Vagina (tissue), 2 donors: ENCODE measurements around the gene PRXL2A. TPM values are rescaled to one million over a fixed set of nuclear protein-coding genes. Genes with fewer than 3 reads are reported as not detected.
A peak's percentile ranks its signal among the peaks of the same experiment; 100 is the strongest.

ENCODE experiments used
- DNase-seq, 2 donors: peaks; one replicate each; pipeline ENCODE4 v3.0.0-alpha.2; 2017; ENCODE audit errors: extremely low spot score in 2 of 2
- H3K27ac ChIP-seq: fragments of 200-600 bp; sonication (generic); one replicate; pipeline ENCODE4 v1.5.1; 2019
- H3K27me3 ChIP-seq: fragments of 200-600 bp; sonication (generic); one replicate; pipeline ENCODE4 v1.5.1; 2019
- H3K36me3 ChIP-seq, 2 donors: fragments of 200-600 bp; sonication (generic); one replicate each; pipeline ENCODE4 v1.5.1; 2017 to 2019
- H3K4me1 ChIP-seq: fragments of 200-600 bp; sonication (generic); one replicate; pipeline ENCODE4 v1.5.1; 2019
- H3K4me3 ChIP-seq, 2 donors: fragments of 200-600 bp; sonication (generic); 1 replicate in 1 of 2; 2 replicates in 1 of 2; pipeline ENCODE4 v1.5.1; 2016 to 2019
- H3K9me3 ChIP-seq: fragments of 200-600 bp; sonication (generic); one replicate; pipeline ENCODE4 v1.5.1; 2019
- POLR2A ChIP-seq, 2 donors: fragments of 450-650 bp; IDR thresholded peaks; one replicate each; pipeline ENCODE4 v1.6.1; 2017; ENCODE audit warnings: antibody characterized with exemption in 2 of 2, mild to moderate bottlenecking in 2 of 2, moderate library complexity in 2 of 2
- POLR2AphosphoS5 ChIP-seq, 2 donors: sonication (generic); formaldehyde crosslinking; IDR thresholded peaks; one replicate each; pipeline ENCODE4 v1.9.0; 2017; ENCODE audit warnings: antibody characterized with exemption in 2 of 2, mild to moderate bottlenecking in 2 of 2, low read depth in 1 of 2; ENCODE audit not compliant: insufficient read depth in 1 of 2
- intact Hi-C: fragments of 100-400 bp; cut with DNase I; formaldehyde crosslinking; loops from one replicate; pipeline ENCODE4 v1.15.1; 2023
- total RNA-seq: library from RNA; depleted of rRNA; stranded (reverse); fragments of >200 nt; gene quantifications from one replicate; pipeline ENCODE4 v1.2.3, GENCODE V29; 2016
- TF ChIP-seq, protein P1 (sequence below), 3 experiments: fragments of 450-650 bp in 2 of 3; fragments of 200-600 bp in 1 of 3; sonication (generic) in 1 of 3; IDR thresholded peaks; one replicate each; pipeline ENCODE4 v1.5.1; 2017 to 2019; ENCODE audit warnings: antibody characterized with exemption in 3 of 3, mild to moderate bottlenecking in 2 of 3, moderate library complexity in 2 of 3

PRXL2A gene
- total RNA-seq, 1 donor from 2014 or later, result 62.4 TPM

DNA sequence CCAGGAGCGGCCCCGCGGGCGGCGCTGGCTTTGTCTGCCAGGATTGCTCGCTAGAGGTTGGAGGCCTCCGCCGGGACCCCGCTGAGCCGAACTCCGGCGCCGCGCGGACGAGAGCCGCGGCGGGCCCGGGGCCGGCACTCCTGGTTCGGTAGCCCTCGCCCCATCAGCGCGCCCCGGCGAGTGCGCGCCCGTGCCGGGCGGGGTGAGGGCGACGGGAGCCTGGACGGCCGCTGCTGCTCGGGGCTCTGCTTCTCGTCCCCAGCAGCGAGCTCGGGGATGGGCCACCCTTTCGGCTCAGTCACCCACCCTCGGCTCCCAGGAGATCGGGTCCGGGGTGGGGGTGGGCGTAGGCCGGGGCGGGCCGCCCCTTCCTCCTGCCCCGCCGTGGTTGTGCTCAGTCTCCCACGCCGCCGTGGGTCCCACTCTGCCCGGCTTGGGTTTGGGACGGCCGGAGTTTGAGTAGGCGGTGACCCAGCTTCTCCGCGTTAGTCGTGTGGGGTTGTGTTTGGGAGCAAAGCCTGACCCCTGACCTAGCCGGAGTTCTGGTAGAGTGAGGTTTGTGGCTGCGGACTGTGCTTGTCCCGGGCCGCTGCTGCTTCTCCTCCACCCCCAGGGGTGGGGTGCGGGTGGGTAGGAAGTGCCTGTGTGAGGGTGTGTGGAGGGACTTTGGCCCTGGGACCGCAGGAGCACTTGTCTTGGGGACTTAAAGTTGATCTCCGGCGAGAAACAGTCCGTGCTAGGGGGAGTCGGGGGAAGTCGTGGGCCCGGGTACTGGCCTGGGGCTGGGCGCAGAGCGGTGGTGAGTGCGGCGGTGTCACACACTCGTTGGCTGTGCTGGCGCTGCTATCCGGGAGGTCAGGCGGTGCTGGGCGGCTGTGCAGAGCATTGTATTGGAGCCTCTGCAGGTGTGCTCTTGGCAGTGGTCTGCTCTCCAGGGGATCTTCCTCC lies 46.4 kb downstream of the PRXL2A start:
- H3K36me3 ChIP-seq, result no peaks in the 10 kb centered on the region
- intact Hi-C loops, result no loop called here
- no peaks in the 10 kb centered on the region for H3K27me3 ChIP-seq
- H3K9me3 ChIP-seq, result no peaks in the 10 kb centered on the region
- DNase-seq, result no peak
- peak overlapping the region; percentile 96 for H3K27ac ChIP-seq
- TF ChIP-seq, protein P1, sequence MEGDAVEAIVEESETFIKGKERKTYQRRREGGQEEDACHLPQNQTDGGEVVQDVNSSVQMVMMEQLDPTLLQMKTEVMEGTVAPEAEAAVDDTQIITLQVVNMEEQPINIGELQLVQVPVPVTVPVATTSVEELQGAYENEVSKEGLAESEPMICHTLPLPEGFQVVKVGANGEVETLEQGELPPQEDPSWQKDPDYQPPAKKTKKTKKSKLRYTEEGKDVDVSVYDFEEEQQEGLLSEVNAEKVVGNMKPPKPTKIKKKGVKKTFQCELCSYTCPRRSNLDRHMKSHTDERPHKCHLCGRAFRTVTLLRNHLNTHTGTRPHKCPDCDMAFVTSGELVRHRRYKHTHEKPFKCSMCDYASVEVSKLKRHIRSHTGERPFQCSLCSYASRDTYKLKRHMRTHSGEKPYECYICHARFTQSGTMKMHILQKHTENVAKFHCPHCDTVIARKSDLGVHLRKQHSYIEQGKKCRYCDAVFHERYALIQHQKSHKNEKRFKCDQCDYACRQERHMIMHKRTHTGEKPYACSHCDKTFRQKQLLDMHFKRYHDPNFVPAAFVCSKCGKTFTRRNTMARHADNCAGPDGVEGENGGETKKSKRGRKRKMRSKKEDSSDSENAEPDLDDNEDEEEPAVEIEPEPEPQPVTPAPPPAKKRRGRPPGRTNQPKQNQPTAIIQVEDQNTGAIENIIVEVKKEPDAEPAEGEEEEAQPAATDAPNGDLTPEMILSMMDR (IDR thresholded peaks at IDR 0.05), result no peak
- peak in 1 of 2 donors; percentile 21 for TF ChIP-seq POLR2AphosphoS5 (IDR thresholded peaks at IDR 0.05; ENCODE audit: insufficient read depth in 1 of 2, low read depth in 1 of 2)
- peaks cover 64% of the 10 kb centered on the region for H3K4me1 ChIP-seq
- H3K4me3 ChIP-seq, result peak overlapping the region; percentile 86 to 93

DNA sequence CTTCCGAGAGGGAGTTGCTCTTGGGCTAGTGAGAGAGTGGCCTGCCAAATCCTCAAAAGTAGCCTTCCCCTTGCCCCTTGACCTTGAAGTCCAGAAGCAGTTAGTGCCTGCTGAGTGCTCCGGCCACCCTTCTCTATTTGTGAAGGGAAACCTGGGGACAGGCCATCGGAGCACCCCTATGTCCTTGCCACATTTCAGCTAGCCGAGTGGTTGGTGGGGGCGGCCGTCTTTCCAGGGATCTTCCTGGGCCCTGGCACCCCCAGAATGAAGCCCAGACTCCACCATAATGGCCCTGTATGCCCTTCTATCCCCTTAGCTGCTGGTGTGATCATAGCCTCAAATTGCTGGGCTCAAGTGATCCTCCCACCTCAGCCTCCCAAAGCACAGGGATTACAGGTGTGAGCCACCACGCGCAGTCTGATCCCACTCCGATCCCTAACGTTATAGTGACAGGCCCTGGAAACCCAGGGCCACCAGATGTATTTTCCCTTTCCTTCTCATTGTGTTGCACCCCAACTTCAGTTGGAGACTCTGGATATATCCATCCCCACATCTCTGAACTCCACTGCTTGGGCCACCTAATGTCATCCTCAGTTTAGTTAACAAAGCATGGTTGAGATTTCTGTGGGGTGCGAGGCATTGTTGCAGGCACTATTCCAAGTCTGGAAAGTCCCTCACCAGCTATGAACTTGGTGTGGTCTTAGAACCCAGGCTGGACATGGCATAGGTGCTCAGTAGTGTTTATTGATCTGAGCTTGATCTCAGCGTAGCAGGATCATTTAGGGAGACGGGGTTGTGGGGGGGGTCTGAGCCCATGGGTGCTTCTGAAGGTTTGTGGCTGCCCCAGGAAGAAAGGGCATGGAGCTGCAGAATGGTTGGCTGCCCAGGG lies 47.4 kb downstream of the PRXL2A start:
- Histone ChIP-seq H3K9me3 (no peaks in the 10 kb centered on the region), H3K27me3 (no peaks in the 10 kb centered on the region), H3K4me1 (peaks cover 73% of the 10 kb centered on the region), H3K36me3 (no peaks in the 10 kb centered on the region), H3K27ac (peak overlapping the region; percentile 96), H3K4me3 (peak overlapping the region; percentile 86 to 93)
- TF ChIP-seq, protein P1 (IDR thresholded peaks at IDR 0.05), result no peak
- TF ChIP-seq POLR2A (IDR thresholded peaks at IDR 0.05), result no peak
- no peak for TF ChIP-seq POLR2AphosphoS5 (IDR thresholded peaks at IDR 0.05; ENCODE audit: insufficient read depth in 1 of 2, low read depth in 1 of 2)
- DNase-seq, result no peak
- intact Hi-C loops, result no loop called here

DNA sequence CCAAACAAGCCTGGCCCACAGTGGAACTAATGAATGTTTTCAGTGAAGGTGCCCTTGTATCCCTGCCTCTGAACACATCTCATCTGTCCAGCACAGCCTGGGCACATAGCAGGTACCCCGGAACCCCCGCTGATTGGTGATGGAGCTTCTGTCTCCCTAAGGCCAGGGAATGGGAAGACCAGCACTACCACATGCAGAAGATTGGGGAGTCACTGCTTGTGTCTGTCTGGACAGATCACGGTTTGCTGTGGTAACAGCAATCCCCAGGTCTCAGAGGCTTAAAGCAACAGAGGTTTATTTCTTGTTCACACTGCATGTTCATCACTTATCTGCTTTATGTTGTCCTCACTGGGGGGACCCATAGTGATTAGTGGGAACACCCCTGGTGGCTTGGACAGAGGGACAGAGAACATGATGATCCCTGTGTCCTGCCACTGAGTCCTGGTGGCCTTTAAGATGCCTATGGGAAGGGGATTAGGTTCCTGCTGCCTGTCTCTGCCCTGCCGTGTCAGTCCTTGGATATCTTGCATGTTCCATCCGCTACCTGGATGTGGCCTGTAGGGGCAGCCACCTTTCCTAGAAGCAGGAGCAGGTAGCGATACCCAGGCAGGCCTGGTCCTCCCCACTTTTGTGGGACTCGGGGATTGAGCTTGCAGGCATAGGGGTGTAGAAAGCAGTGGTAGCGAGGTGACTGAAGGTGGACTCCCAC lies 49.4 kb downstream of the PRXL2A start:
- Histone ChIP-seq H3K27me3 (no peaks in the 10 kb centered on the region), H3K9me3 (no peaks in the 10 kb centered on the region), H3K4me1 (peaks cover 86% of the 10 kb centered on the region), H3K36me3 (no peaks in the 10 kb centered on the region), H3K27ac (peak overlapping the region; percentile 89), H3K4me3 (no peak overlapping the region)
- intact Hi-C loops, result no loop called here
- no peak for DNase-seq
- TF ChIP-seq POLR2A (IDR thresholded peaks at IDR 0.05) (no peak), POLR2AphosphoS5 (IDR thresholded peaks at IDR 0.05; ENCODE audit: insufficient read depth in 1 of 2, low read depth in 1 of 2) (no peak)
- TF ChIP-seq, protein P1 (IDR thresholded peaks at IDR 0.05), result no peak

DNA sequence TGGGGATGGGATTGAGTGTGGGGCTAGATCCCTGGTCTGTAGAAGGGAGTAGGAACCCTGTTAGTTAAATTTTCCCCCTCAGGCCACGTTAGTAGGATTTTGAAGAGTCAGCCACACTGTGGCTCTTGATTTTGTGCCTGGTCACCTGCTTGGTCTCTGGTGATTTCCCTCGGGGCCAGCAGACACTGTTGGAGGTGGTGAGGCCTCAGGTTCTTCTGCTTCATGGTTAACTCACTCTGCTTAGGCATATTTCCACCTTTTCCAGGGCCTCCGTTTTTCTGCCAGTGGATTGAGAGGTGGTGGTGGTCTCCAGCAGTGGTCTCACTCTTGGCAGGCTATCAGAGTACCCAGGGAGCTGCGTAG lies 49.9 kb downstream of the PRXL2A start:
- intact Hi-C loops, result no loop called here
- peaks cover 86% of the 10 kb centered on the region for H3K4me1 ChIP-seq

More for the DNA sequence above, 49.9 kb downstream of the PRXL2A start:
- TF ChIP-seq POLR2AphosphoS5 (IDR thresholded peaks at IDR 0.05; ENCODE audit: insufficient read depth in 1 of 2, low read depth in 1 of 2) (no peak), POLR2A (IDR thresholded peaks at IDR 0.05) (no peak)
- TF ChIP-seq, protein P1 (IDR thresholded peaks at IDR 0.05), result no peak
- Histone ChIP-seq H3K4me3 (no peak overlapping the region), H3K27ac (peak overlapping the region; percentile 89), H3K27me3 (no peaks in the 10 kb centered on the region), H3K36me3 (no peaks in the 10 kb centered on the region), H3K9me3 (no peaks in the 10 kb centered on the region)
- no peak for DNase-seq
